ENCODE results near the gene ALPI.

Gene ALPI

GRCh38 chr2:232503809-232504323 is 47.9 kb downstream of the ALPI start:
- in situ Hi-C loops (cut with HindIII; ENCODE audit: low pct_ligation_motif_present, low pct_unique_long_range_greater_than_20kb, low sequenced_read_pairs), result no loop called here
- no peak for DNase-seq

- no peak for DNase-seq
- in situ Hi-C loops (cut with HindIII; ENCODE audit: low pct_ligation_motif_present, low pct_unique_long_range_greater_than_20kb, low sequenced_read_pairs), result no loop called here
These were observed 48.5 kb downstream of the ALPI start for GRCh38 chr2:232504438-232504837.

- in situ Hi-C loops (cut with HindIII; ENCODE audit: low pct_ligation_motif_present, low pct_unique_long_range_greater_than_20kb, low sequenced_read_pairs), result no loop called here
- DNase-seq, result no peak
These were observed 49.9 kb downstream of the ALPI start for GRCh38 chr2:232505856-232506255.

- no peak for DNase-seq
- in situ Hi-C loops (cut with HindIII; ENCODE audit: low pct_ligation_motif_present, low pct_unique_long_range_greater_than_20kb, low sequenced_read_pairs), result no loop called here
These were observed 50.8 kb downstream of the ALPI start for GRCh38 chr2:232506709-232507108.

GRCh38 chr2:232508251-232508650 is 52.3 kb downstream of the ALPI start:
- in situ Hi-C loops (cut with HindIII; ENCODE audit: low pct_ligation_motif_present, low pct_unique_long_range_greater_than_20kb, low sequenced_read_pairs), result no loop called here
- no peak for DNase-seq
